H1 (cell line): Measurements from ENCODE around the gene ENTPD6. TPM values are rescaled to one million over a fixed set of nuclear protein-coding genes. Genes with fewer than 3 reads are reported as not detected.

ENCODE experiments used
- CTCF ChIA-PET: fragments of 300-600 bp; sonication (Branson Sonifier 250); formaldehyde crosslinking; loops from one replicate; lab custom pipeline; 2021; ENCODE audit not compliant: partially characterized antibody; lab: Charles Lee
- POLR2A ChIA-PET: fragments of 300-600 bp; sonication (Branson Sonifier 250); formaldehyde crosslinking; loops from one replicate; lab custom pipeline; 2021; ENCODE audit warnings: inconsistent platforms; ENCODE audit not compliant: partially characterized antibody; lab: Charles Lee
- DNase-seq, 2 experiments: peaks; one replicate each; pipeline versions ENCODE4 v3.0.0 to v3.0.0-alpha.2; 2010 to 2022; ENCODE audit warnings: low spot score in 2 of 2, low read depth in 1 of 2, mixed read lengths in 1 of 2
- FAIRE-seq: peaks from 2 replicates; lab custom pipeline; 2011; peaks lifted over from hg19 to GRCh38; lab: Jason Lieb, UNC
- H2AFZ ChIP-seq: 2 replicates; pipeline ENCODE4 v1.8.1; 2012; ENCODE audit warnings: low read length, inconsistent platforms
- H2AK5ac ChIP-seq: 2 replicates; pipeline ENCODE4 v1.6.1; 2013; ENCODE audit warnings: low read depth, low read length
- H2BK120ac ChIP-seq: replicated peaks from 2 replicates; pipeline ENCODE3; 2013; ENCODE audit warnings: low read depth, low read length, inconsistent platforms
- H2BK12ac ChIP-seq: 2 replicates; pipeline ENCODE4 v1.6.1; 2013; ENCODE audit warnings: low read depth, low read length
- H2BK15ac ChIP-seq: 2 replicates; pipeline ENCODE4 v1.6.1; 2013; ENCODE audit warnings: low read length
- H2BK20ac ChIP-seq: 2 replicates; pipeline ENCODE4 v1.6.1; 2013; ENCODE audit warnings: low read length
- H2BK5ac ChIP-seq: 2 replicates; pipeline ENCODE4 v1.6.1; 2013; ENCODE audit warnings: low read depth, low read length
- H3K14ac ChIP-seq: 2 replicates; pipeline ENCODE4 v1.6.1; 2013; ENCODE audit warnings: inconsistent platforms; ENCODE audit not compliant: insufficient read length
- H3K18ac ChIP-seq: 2 replicates; pipeline ENCODE4 v1.6.1; 2013; ENCODE audit warnings: low read length; ENCODE audit errors: extremely low read depth
- H3K23ac ChIP-seq: 2 replicates; pipeline ENCODE4 v1.6.1; 2013; ENCODE audit warnings: inconsistent platforms; ENCODE audit not compliant: insufficient read length
- H3K23me2 ChIP-seq: 2 replicates; pipeline ENCODE4 v1.6.1; 2013; ENCODE audit warnings: low read depth, low read length
- H3K27ac ChIP-seq: 2 replicates; pipeline ENCODE4 v1.6.1; 2011; ENCODE audit warnings: low read depth, low read length, inconsistent platforms
- H3K27me3 ChIP-seq, 4 experiments: replicated peaks in 1 of 4; 1 replicate in 1 of 4; 2 replicates in 3 of 4; pipeline versions ENCODE4 v1.6.1 to v1.8.1; 2011 to 2013; ENCODE audit warnings: low read length in 3 of 4, mild to moderate bottlenecking in 3 of 4, inconsistent platforms in 2 of 4, mixed read lengths in 2 of 4, moderate library complexity in 1 of 4; ENCODE audit not compliant: control insufficient read depth in 3 of 4, insufficient read depth in 3 of 4; ENCODE audit errors: extremely low read depth in 1 of 4
- H3K36me3 ChIP-seq, 4 experiments: 2 replicates each; pipeline versions ENCODE4 v1.6.1 to v1.8.1; 2011 to 2013; ENCODE audit warnings: mild to moderate bottlenecking in 4 of 4, low read length in 3 of 4, moderate library complexity in 2 of 4, control low read depth in 1 of 4, inconsistent platforms in 1 of 4; ENCODE audit not compliant: insufficient read depth in 4 of 4, control insufficient read depth in 2 of 4
- H3K4ac ChIP-seq: replicated peaks from 2 replicates; pipeline ENCODE3; 2013; ENCODE audit warnings: low read length, low read depth, mixed read lengths, inconsistent platforms; ENCODE audit not compliant: insufficient read length
- H3K4me1 ChIP-seq, 4 experiments: replicated peaks in 1 of 4; 1 replicate in 1 of 4; 2 replicates in 3 of 4; pipeline versions ENCODE4 v1.6.1 to v1.8.1; 2011 to 2013; ENCODE audit warnings: low read length in 3 of 4, inconsistent platforms in 2 of 4, mixed read lengths in 1 of 4; ENCODE audit not compliant: insufficient read depth in 4 of 4, control insufficient read depth in 3 of 4
- H3K4me2 ChIP-seq, 2 experiments: 2 replicates each; pipeline versions ENCODE4 v1.6.1 to v1.8.1; 2011 to 2013; ENCODE audit warnings: low read depth in 2 of 2, low read length in 2 of 2, control low read depth in 1 of 2, inconsistent platforms in 1 of 2, mild to moderate bottlenecking in 1 of 2; ENCODE audit not compliant: insufficient read depth in 1 of 2
- H3K4me3 ChIP-seq, 4 experiments: fragments of 200-600, 300-600 bp in 1 of 4; sonication (generic), shearing (Covaris generic), sonication (Bioruptor Twin) in 1 of 4; 2 replicates each; pipeline versions ENCODE4 v1.5.1 to v1.8.1; 2011 to 2016; ENCODE audit warnings: low read length in 4 of 4, low read depth in 3 of 4, control low read depth in 2 of 4, inconsistent platforms in 2 of 4, mild to moderate bottlenecking in 2 of 4, mixed read lengths in 1 of 4, moderate library complexity in 1 of 4; ENCODE audit not compliant: insufficient read depth in 2 of 4; ENCODE audit errors: extremely low read depth in 1 of 4
- H3K56ac ChIP-seq: replicated peaks from 2 replicates; pipeline ENCODE3; 2013; ENCODE audit warnings: low read depth, mild to moderate bottlenecking, mixed read lengths, low read length, inconsistent platforms; ENCODE audit not compliant: insufficient read length
- H3K79me1 ChIP-seq: 2 replicates; pipeline ENCODE4 v1.6.1; 2013; ENCODE audit warnings: low read depth, low read length, control low read depth
- H3K79me2 ChIP-seq, 2 experiments: 2 replicates each; pipeline versions ENCODE4 v1.6.1 to v1.8.1; 2012 to 2013; ENCODE audit warnings: low read length in 2 of 2, mild to moderate bottlenecking in 2 of 2, inconsistent platforms in 1 of 2; ENCODE audit not compliant: insufficient read depth in 2 of 2, control insufficient read depth in 1 of 2
- H3K9ac ChIP-seq, 4 experiments: replicated peaks in 1 of 4; 1 replicate in 1 of 4; 2 replicates in 3 of 4; pipeline versions ENCODE4 v1.6.1 to v1.8.1; 2011 to 2013; ENCODE audit warnings: low read depth in 3 of 4, low read length in 3 of 4, control low read depth in 2 of 4, mild to moderate bottlenecking in 2 of 4, moderate library complexity in 2 of 4, inconsistent platforms in 1 of 4; ENCODE audit errors: extremely low read depth in 1 of 4
- H3K9me3 ChIP-seq, 2 experiments: 2 replicates each; pipeline versions ENCODE4 v1.6.1 to v1.8.1; 2012 to 2013; ENCODE audit warnings: mild to moderate bottlenecking in 2 of 2, moderate library complexity in 2 of 2, control low read depth in 1 of 2, inconsistent platforms in 1 of 2, low read depth in 1 of 2, low read length in 1 of 2, mixed read lengths in 1 of 2; ENCODE audit not compliant: insufficient read depth in 2 of 2
- H4K20me1 ChIP-seq, 2 experiments: replicated peaks in 1 of 2; 2 replicates each; pipeline versions ENCODE3 to v1.8.1; 2011 to 2013; ENCODE audit warnings: inconsistent platforms in 2 of 2, low read length in 2 of 2, mild to moderate bottlenecking in 1 of 2; ENCODE audit not compliant: insufficient read depth in 2 of 2, control insufficient read depth in 1 of 2
- H4K5ac ChIP-seq: 2 replicates; pipeline ENCODE4 v1.6.1; 2013; ENCODE audit warnings: low read length, low read depth, mixed read lengths, inconsistent platforms; ENCODE audit not compliant: insufficient read length
- H4K8ac ChIP-seq: 2 replicates; pipeline ENCODE4 v1.8.0; 2013; ENCODE audit warnings: mild to moderate bottlenecking, moderate library complexity, low read length, inconsistent platforms; ENCODE audit not compliant: insufficient read depth; ENCODE audit errors: extremely low read depth
- H4K91ac ChIP-seq: replicated peaks from 2 replicates; pipeline ENCODE3; 2013; ENCODE audit warnings: low read length, mixed read lengths, inconsistent platforms; ENCODE audit not compliant: insufficient read length
- CHD1 ChIP-seq: IDR thresholded peaks from 2 replicates; pipeline ENCODE4 v1.6.1; 2012; ENCODE audit warnings: low read depth, low read length, improper control_type of control experiment
- EP300 ChIP-seq, 2 experiments: IDR thresholded peaks; 1 replicate in 1 of 2; 2 replicates in 1 of 2; pipeline ENCODE4 v1.6.1; 2011 to 2012; ENCODE audit warnings: low read depth in 2 of 2, low read length in 2 of 2, mild to moderate bottlenecking in 2 of 2, borderline replicate concordance in 1 of 2, inconsistent platforms in 1 of 2, moderate library complexity in 1 of 2
- GTF2F1 ChIP-seq: IDR thresholded peaks from 2 replicates; pipeline ENCODE4 v1.6.1; 2012; ENCODE audit warnings: low read depth, low read length, improper control_type of control experiment, borderline replicate concordance
- HDAC2 ChIP-seq, 2 experiments: fragments of 300-600 bp in 1 of 2; sonication (generic) in 1 of 2; IDR thresholded peaks; 2 replicates each; pipeline ENCODE4 v1.6.1; 2011 to 2012; ENCODE audit warnings: low read depth in 2 of 2, low read length in 2 of 2, mild to moderate bottlenecking in 2 of 2, moderate library complexity in 2 of 2, borderline replicate concordance in 1 of 2, inconsistent platforms in 1 of 2
- NRF1 ChIP-seq: IDR thresholded peaks from 2 replicates; pipeline ENCODE4 v1.6.1; 2011; ENCODE audit warnings: mild to moderate bottlenecking, low read depth, low read length, improper control_type of control experiment
- RXRA ChIP-seq: IDR thresholded peaks from 2 replicates; pipeline ENCODE4 v1.6.1; 2011; ENCODE audit warnings: low read depth, mild to moderate bottlenecking, low read length, moderate library complexity; ENCODE audit not compliant: insufficient read depth
- SP4 ChIP-seq: IDR thresholded peaks from 2 replicates; pipeline ENCODE4 v1.6.1; 2012; ENCODE audit warnings: low read length, inconsistent platforms
- TAF1 ChIP-seq: IDR thresholded peaks from 2 replicates; pipeline ENCODE4 v1.6.1; 2011; ENCODE audit warnings: mild to moderate bottlenecking, low read depth, low read length
- TBP ChIP-seq: IDR thresholded peaks from 2 replicates; pipeline ENCODE4 v1.6.1; 2011; ENCODE audit warnings: low read depth, low read length, improper control_type of control experiment
- ZNF274 ChIP-seq: IDR thresholded peaks from 2 replicates; pipeline ENCODE4 v1.7.0; 2012; ENCODE audit warnings: low read length, borderline replicate concordance; ENCODE audit errors: extremely low read depth
- WGBS, 2 experiments: shearing (Covaris generic) in 1 of 2; methylation state at CpG; one replicate each; pipeline versions ENCODE4 v1.1.6 to v1.1.7; 2013 to 2015; ENCODE audit warnings: low lambda C conversion rate in 2 of 2, mixed read lengths in 2 of 2, inconsistent platforms in 1 of 2, low coverage in 1 of 2, missing lambda C conversion rate in 1 of 2; ENCODE audit not compliant: insufficient replicate concordance in 2 of 2, insufficient coverage in 1 of 2, insufficient read length in 1 of 2; ENCODE audit errors: extremely low coverage in 1 of 2, missing lambda C conversion rate in 1 of 2; 5-methylcytosine and 5-hydroxymethylcytosine counted together
- polyA plus RNA-seq, 7 experiments: library from polyadenylated mRNA; depleted of rRNA in 3 of 7; stranded (reverse) in 5 of 7; unstranded in 2 of 7; fragments of >200 nt in 5 of 7; fragments of 200-250 nt in 2 of 7; gene quantifications; 1 replicate in 5 of 7; 2 replicates in 1 of 7; 4 replicates in 1 of 7; pipeline versions ENCODE4 v1.2.1 to v1.2.3, GENCODE V29; 2011 to 2013; ENCODE audit warnings: missing spikeins in 2 of 7, mixed read lengths in 2 of 7
- total RNA-seq: library from RNA; stranded (reverse); fragmentation: NEBNext Ultra II Directional; extraction: Animal tissue kit (Norgen Biotek cat#: 25700); gene quantifications from 2 replicates; pipeline ENCODE4 v1.2.1, GENCODE V29; 2021
- TF ChIP-seq, protein P1 (sequence below): IDR thresholded peaks from 2 replicates; pipeline ENCODE4 v1.6.1; 2012; ENCODE audit warnings: inconsistent platforms
- TF ChIP-seq, protein P2 (sequence below): IDR thresholded peaks from 2 replicates; pipeline ENCODE4 v1.6.1; 2012; ENCODE audit warnings: low read length, inconsistent platforms

The ENTPD6 gene
- total and polyA plus RNA-seq, 2 of the 8 experiments (the other 6 are each of a cell fraction or from before 2014, with no cell fraction given): 47.8 to 57.3 TPM

DNA sequence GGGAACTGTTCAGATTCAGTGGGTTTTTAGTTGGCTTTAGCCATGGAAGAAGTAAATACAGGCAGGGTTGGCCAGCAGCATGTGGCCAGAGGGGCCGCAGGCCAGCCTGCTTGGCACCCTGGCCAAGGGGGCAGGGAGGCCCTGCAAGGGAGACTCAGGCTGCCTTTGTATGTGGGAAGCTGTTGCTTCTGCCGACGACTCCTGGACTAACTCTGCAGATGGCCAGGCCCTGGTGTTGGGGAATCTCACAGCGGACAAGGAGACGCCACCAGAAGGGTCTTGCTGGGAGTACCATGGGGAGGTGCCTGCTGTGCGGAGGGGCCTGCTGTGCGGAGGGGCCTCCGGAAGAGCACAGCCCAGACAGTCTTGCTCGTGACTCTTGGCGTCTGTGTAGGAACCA is 77.5 kb downstream of the ENTPD6 start:
- no peak overlapping the region for H4K5ac ChIP-seq
- no peak overlapping the region for H2BK5ac ChIP-seq
- no peaks in the 10 kb centered on the region for H3K27me3 ChIP-seq
- no peak overlapping the region for H2AK5ac ChIP-seq
- 91% methylated on average over 10 of the region's 10 CpGs; no CpG with 5 or more reads in 1 of the 2 experiments for WGBS, 2 experiments
- H4K91ac ChIP-seq: no peak overlapping the region
- no peak overlapping the region for H3K18ac ChIP-seq
- no peak overlapping the region for H2BK20ac ChIP-seq
- no peak overlapping the region for H3K4ac ChIP-seq
- no peak overlapping the region for H3K4me2 ChIP-seq
- CTCF ChIA-PET: interaction anchor here (0.9 to 2.1 kb wide), 4 partner anchors 8 to 26 kb away, joined by 4 to 6 read pairs (median 4); no protein-coding TSS in a partner anchor
- no peak overlapping the region for H2BK15ac ChIP-seq
- no peak overlapping the region for H2AFZ ChIP-seq
- no peaks in the 10 kb centered on the region for H3K79me2 ChIP-seq
- no peak overlapping the region for H3K4me3 ChIP-seq
- H4K20me1 ChIP-seq: peaks cover 4 to 5% of the 10 kb centered on the region in 2 experiments
- no peak overlapping the region for H4K8ac ChIP-seq
- FAIRE-seq (no peak), DNase-seq (peak in 1 of 2 experiments; percentile 37)
- no peak overlapping the region for H3K23ac ChIP-seq
- no peak overlapping the region for H3K14ac ChIP-seq
- no peak overlapping the region for H3K9ac ChIP-seq
- H3K4me1 ChIP-seq: no peaks in the 10 kb centered on the region; a peak in 2 of 7 replicates
- POLR2A ChIA-PET: interaction anchor here (1.3 kb wide), 1 partner anchor 17 kb away, joined by 3 read pairs; no protein-coding TSS in a partner anchor
- no peak overlapping the region for H3K27ac ChIP-seq
- H3K9me3 ChIP-seq: no peaks in the 10 kb centered on the region
- H2BK120ac ChIP-seq: no peak overlapping the region
- H2BK12ac ChIP-seq: no peak overlapping the region
- H3K56ac ChIP-seq: no peak overlapping the region
- H3K79me1 ChIP-seq: no peaks in the 10 kb centered on the region; the same call in 1 of the 2 replicates
- H3K23me2 ChIP-seq: no peaks in the 10 kb centered on the region
- H3K36me3 ChIP-seq: peaks cover 7 to 31% (median 15%) of the 10 kb centered on the region in 4 experiments; a peak in 7 of 8 replicates
- TF ChIP-seq TAF1 (no peak), HDAC2 (IDR thresholded peaks at IDR 0.05; ENCODE audit: borderline replicate concordance in 1 of 2, low read depth in 2 of 2, low read length in 2 of 2) (no peak), GTF2F1 (no peak), ZNF274 (no peak), SP4 (no peak), TBP (no peak), CHD1 (no peak), RXRA (no peak), EP300 (IDR thresholded peaks at IDR 0.05; ENCODE audit: borderline replicate concordance in 1 of 2, low read depth in 2 of 2, low read length in 2 of 2) (no peak), NRF1 (no peak)
- TF ChIP-seq, protein P1, sequence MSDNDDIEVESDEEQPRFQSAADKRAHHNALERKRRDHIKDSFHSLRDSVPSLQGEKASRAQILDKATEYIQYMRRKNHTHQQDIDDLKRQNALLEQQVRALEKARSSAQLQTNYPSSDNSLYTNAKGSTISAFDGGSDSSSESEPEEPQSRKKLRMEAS: no peak
- TF ChIP-seq, protein P2, sequence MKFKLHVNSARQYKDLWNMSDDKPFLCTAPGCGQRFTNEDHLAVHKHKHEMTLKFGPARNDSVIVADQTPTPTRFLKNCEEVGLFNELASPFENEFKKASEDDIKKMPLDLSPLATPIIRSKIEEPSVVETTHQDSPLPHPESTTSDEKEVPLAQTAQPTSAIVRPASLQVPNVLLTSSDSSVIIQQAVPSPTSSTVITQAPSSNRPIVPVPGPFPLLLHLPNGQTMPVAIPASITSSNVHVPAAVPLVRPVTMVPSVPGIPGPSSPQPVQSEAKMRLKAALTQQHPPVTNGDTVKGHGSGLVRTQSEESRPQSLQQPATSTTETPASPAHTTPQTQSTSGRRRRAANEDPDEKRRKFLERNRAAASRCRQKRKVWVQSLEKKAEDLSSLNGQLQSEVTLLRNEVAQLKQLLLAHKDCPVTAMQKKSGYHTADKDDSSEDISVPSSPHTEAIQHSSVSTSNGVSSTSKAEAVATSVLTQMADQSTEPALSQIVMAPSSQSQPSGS: no peak
